ENCODE results near the gene GRAMD1B.

- TF ChIP-seq CTCF (IDR thresholded peaks at IDR 0.05) (no peak), POLR2A (IDR thresholded peaks at IDR 0.05) (no peak)
Observed at GRCh38 chr11:123588864-123589262, 158.8 kb downstream of the GRAMD1B start.
